Measurements from ENCODE around the gene DDX41.

- TF ChIP-seq POLR2AphosphoS5 (IDR thresholded peaks at IDR 0.05; ENCODE audit: low read depth) (no peak), CTCF (IDR thresholded peaks at IDR 0.05; ENCODE audit: insufficient read depth, low read length) (no peak), SPI1 (IDR thresholded peaks at IDR 0.05; ENCODE audit: borderline replicate concordance, low read depth) (no peak)
Observed at GRCh38 chr5:177536386-177536785, 19.6 kb upstream of the DDX41 start.
